Effector CD8-positive, alpha-beta T cell (primary cell): ENCODE results near the gene MSI1.
"Not testable (repeated sequence)": the region's sequence is repeated elsewhere in the genome, so short reads cannot be mapped to it uniquely, and the experiment has no call there.

Experiments used
- DNase-seq: peaks from one replicate; lab custom pipeline; 2025; lab: John Stamatoyannopoulos, UW

The MSI1 gene

DNA sequence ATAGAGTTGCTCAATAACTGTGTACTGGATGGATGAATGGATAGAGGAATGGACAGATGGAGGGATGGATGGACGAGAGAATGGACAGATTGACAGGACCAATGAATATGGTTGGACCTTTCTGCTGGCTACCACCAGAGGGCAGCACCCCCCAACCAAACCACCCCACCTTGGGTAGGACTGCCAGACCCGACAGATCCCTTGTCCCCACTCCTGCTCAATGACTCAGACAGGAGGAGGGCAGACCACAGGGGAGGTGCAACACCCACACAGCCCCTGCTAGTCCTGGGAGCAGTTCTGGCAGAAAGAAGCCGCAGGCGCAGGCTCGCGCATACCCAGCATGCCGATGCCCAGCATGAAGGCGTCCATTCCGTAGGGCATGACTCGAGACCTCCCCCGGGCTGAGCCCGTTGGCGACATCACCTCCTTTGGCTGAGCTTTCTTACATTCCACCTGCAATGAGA is 12.4 kb downstream of the MSI1 start:
- peak; percentile 54 for DNase-seq

- no peak for DNase-seq
Measured at GRCh38 chr12:120353556-120354317, 15.2 kb downstream of the MSI1 start.

DNA sequence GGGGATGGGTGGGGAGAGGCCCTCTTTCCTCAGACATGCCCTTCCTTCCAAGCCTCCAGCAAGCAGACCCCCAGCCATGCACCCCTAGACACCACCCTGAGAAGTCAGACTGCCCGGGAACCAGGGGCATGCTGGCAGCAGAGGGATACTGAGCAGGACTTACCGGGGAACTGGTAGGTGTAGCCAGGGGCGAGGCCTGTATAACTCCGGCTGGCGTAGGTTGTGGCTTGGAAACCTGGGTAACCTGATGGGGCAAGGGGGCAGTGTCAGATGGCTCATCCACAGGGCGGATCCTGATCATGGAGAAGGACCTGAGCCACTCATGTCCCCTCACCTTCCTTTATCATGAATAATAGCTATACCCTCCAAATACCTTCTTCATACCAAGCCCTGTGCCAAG is 15.8 kb downstream of the MSI1 start:
- DNase-seq, result no peak

DNA sequence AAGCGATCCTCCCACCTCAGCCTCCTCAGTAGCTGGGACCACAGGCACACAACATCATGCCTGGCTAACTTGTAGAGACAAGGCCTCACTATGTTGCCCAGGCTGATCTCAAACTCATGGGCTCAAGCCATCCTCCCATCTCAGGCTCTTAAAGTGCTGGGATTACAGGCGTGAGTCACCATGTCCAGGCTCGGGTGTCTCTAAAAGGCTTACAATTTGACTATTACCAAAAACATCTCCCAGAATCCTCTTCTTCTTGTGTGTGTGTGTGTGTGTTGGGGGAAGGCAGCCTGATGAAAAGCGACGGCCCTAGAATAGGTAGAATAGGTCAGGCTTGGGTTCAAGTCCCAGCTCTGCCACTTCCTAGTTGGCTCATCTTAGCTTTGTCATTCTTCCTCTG is 16.8 kb downstream of the MSI1 start:
- no peak for DNase-seq

DNA sequence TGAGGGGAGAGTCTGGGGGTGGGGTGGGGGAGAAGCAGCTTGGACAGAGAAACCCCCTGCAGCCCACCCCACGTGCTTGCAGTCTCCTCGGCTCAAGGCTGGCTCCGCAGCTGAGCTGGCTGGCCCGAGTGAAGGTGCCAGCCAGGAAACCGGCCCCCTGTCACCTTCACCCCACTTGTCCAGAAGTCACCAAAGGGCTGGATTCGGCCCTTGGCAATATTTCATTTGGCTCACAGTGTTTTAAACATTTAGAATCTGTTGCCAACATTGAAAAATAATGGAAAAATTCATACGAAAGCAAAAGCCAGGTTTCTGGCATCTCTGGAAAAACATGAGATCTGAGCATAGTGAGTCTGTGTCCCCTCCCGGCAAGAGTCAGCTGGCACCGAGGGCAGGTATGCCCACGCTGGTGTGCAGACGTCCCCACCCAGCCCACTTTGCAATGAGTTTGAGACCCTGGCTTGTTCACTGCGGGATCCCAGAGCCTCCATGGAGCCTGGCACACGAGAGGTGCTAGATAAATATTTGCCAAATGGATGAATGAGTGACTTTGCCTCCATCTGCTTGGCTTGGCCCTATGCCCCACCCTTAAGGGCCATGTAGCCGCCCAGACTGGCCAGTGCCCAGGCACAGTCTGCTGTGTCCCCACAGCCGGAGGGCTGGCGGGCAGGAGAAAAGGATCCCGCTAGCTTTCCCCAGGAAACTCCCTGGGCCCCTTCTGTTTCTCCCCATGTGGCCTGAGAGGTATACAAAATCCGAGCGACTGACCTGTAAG is 18.2 kb downstream of the MSI1 start:
- DNase-seq, result no peak

- DNase-seq, result no peak
Measured at GRCh38 chr12:120347766-120348165, 21.2 kb downstream of the MSI1 start.

GRCh38 chr12:120346681-120347080 is 22.3 kb downstream of the MSI1 start:
- no peak for DNase-seq

DNA sequence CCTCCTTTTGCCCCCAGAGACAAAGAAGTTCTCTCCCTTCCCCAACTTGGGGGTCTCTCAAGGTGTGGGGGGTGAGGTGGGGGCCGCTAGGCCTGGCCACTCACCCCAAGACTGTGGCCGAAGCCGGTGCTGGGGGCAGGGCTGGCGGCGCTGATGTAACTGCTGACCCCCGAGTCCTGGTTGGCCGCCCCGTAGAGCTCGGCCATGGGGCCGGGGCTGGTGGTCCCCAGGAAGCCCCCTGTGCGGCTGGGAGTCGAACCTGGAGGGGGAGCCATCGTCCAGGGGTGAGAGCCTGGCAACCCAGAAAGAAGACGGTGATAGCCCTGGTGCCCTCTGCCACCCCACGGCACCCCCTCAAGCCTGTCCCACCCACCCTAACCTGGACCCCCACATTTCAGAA is 22.9 kb downstream of the MSI1 start:
- no peak for DNase-seq

DNA sequence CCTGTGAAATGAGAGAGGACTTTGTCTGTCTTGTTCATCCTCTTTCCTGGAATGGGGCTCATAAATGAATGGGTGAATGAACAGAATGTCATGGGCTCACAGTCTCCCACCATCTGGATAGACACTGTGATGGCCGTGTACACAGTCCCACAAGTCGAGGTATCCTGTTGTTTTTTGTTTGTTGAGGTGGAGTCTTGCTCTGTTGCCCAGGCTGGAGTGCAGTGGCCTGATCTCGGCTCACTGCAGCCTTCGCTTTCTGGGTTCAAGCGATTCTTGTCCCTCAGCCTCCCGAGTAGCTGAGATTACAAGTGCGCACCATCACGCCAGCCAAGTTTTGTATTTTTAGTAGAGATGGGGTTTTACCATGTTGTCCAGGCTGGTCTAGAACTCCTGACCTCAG is 25.3 kb downstream of the MSI1 start:
- DNase-seq, result no peak

DNA sequence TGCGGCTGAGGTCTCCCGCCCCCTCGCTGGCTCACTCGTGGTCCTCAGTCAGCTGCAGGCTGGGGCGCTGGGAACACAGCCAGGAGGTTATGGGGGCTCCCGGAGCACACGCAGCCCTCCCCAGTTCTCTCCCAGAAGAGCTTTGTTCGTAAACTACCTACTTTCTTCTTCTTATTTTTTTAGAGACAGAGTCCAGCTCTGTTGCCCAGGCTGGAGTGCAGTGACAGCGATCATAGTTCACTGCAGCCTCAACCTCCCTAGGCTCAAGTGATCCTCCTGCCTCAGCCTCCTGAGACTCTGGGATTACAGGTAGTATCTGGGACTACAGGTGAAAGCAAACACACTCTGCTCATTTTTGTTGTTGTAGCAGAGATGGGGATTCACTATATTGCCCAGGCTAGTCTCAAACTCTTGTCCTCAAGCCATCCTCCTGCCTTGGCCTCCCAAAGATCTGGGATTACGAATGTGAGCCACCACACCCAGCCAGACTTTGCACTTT is 25.9 kb downstream of the MSI1 start:
- DNase-seq, result no peak

DNA sequence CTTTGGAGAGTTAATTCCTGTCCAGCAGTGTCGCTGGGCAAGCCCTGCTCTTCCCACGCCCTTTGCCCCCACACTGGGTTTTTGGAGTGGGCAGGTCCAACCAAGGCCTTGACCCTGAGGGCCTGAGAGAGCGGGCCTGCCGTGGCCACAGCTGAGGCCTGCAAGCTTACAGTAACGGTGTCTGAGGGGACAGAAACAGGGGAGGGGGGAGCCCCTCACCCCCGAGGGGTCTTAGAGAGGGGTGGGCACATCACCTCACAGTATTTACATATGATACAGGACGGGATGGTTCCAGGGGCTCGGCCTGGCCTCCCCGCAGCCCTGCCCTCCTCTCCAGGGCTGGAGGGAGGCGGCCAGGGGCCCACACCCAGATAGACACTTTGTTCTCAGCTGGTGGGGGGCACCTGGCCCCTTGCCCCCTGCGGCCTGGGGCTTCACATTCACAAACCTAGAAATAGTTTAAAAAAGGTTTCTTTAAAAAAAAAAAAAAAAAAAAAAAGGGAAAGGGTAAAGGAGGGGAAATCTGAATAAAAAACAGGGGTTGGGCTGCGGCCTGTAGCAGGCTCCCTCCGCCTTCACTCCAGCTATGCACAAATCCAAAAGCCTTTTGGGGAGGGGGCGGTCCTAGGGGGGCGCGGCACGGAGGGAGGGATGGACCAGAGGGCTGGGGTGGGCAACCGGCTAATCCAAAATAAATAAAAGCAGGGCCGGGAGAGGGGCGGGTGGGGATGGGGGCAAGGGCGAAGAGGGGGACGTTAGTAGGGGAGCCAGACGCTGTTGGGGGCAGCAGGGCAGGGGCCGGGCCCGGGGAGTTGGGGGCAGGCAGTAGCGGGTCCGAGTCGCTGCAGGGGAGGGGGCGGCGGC is 26.6 kb downstream of the MSI1 start:
- no peak for DNase-seq

GRCh38 chr12:120339256-120339655 is 29.7 kb downstream of the MSI1 start:
- DNase-seq, result no peak

- no peak for DNase-seq
Measured at GRCh38 chr12:120337730-120338129, 31.2 kb downstream of the MSI1 start.

- DNase-seq, result not testable (repeated sequence)
Measured at GRCh38 chr12:120336392-120336791, 32.6 kb downstream of the MSI1 start.

DNA sequence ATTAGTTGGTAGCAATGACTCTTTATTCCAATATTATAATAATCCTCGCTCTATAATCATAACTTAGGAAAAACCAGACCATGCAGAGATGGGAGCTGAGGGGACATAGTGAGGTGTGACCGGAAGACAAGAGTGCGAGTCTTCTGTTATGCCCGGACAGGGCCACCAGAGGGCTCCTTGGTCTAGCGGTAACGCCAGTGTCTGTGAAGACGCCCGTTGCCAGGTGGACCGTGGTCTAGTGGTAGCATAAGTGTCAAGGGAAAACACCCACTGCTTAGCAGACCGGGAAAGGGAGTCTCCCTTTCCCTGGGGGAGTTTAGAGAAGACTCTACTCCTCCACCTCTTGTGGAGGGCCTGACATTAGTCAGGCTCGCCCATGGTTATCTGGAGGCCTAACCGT is 33.5 kb downstream of the MSI1 start:
- DNase-seq, result not testable (repeated sequence)

DNA sequence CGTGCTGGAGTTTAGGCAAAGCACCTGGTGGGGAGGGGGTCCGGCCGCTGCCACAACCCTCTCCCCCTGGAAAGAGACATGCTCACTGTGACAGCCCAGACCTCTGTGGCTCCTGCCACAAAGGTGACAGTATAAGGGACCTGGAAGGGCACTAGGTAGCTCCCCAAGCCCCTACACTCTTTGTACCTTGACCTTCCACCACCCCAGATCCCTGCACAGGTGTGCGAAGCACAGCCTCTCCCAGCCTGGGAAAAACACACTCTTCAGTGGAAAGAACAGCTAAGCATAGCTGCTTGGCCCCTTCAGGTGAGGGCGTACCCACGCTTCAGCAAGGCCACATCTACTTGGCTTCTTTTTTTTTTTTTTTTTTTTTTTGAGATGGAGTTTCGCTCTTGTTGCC is 36.4 kb downstream of the MSI1 start:
- DNase-seq, result no peak

DNA sequence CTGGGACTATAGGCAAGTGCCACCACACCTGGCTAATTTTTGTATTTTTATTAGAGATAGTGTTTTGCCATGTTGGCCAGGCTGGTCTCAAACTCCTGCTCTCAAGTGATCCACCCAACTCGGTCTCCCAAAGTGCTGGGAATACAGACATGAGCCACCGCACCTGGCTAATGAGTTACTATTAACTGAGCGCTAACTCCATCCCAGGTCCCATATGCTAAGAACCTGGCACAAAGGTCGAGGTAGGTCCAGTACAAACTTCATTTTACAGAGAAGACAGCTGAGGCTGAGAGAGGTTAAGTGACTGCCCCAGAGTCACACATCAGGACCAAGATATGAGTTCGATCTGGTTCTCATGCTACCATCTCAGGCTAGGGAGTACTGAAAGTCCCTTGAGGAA is 36.9 kb downstream of the MSI1 start:
- DNase-seq, result no peak

DNA sequence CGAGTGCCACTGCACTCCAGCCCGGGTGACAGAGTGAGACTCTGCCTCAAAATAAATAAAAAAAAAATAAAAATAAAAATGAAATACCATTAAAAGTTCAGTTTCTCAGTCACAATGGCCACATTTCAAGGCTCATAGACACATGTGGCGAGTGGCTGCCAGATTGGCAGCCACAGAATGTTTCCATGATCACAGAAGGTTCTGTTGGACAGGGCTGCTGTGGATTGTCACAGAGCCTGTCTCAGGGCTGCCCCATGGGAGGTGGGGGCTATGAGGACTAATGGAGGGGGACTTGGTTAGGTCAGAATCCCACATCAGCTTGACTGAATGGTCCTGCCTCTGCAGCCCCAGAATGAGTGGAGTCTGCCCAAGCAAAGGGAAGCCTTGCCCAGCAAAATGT is 37.6 kb downstream of the MSI1 start:
- DNase-seq, result no peak

GRCh38 chr12:120328228-120328627 is 40.7 kb downstream of the MSI1 start:
- no peak for DNase-seq

- DNase-seq, result no peak
Measured at GRCh38 chr12:120327593-120327992, 41.4 kb downstream of the MSI1 start, which contains the start of gene PLA2G1B. PLA2G1B (minus strand) TSS chr12:120327779; CDS start chr12:120327753, 26 bp downstream.

GRCh38 chr12:120324841-120325417 is 44.0 kb downstream of the MSI1 start:
- DNase-seq, result no peak

- no peak for DNase-seq
Measured at GRCh38 chr12:120323772-120324171, 45.2 kb downstream of the MSI1 start.
